Skin epidermis (tissue), 12 donors: Measurements from ENCODE around the gene NXF3.
"Not testable (repeated sequence)": the region's sequence is repeated elsewhere in the genome, so short reads cannot be mapped to it uniquely, and the experiment has no call there.

Experiments
- H3K27ac ChIP-seq, 21 experiments: fragments of 200-600 bp; sonication (generic) in 11 of 21; one replicate each; pipeline ENCODE4 v1.5.0; 2020; ENCODE audit warnings: mild to moderate bottlenecking in 3 of 21, inconsistent platforms in 2 of 21, moderate library complexity in 2 of 21
- H3K4me3 ChIP-seq, 7 experiments: fragments of 200-600 bp; sonication (generic) in 2 of 7; one replicate each; pipeline ENCODE4 v1.5.0; 2020; ENCODE audit warnings: inconsistent platforms in 2 of 7, mild to moderate bottlenecking in 2 of 7, moderate library complexity in 1 of 7

The NXF3 gene

DNA sequence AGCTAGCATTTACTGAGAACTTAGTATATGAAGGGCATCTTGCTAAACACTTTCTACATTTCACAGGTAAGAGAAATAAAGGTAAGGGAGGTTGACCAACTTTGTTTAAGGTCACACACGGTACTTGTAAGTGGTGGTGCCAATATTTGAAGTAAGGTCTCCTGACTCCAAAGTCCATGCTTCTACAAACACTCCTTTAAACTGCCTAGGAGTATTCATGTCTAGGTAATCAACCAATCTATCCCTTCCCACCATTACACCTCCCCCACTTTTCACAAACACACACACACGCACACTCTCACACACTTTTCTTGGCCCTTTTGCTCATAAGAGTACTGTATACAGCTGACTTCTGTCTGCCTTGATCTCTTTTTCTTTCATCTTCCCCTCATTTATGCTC, 36.0 kb downstream of the NXF3 start:
- no peak overlapping the region for H3K27ac ChIP-seq
- H3K4me3 ChIP-seq = no peak overlapping the region

DNA sequence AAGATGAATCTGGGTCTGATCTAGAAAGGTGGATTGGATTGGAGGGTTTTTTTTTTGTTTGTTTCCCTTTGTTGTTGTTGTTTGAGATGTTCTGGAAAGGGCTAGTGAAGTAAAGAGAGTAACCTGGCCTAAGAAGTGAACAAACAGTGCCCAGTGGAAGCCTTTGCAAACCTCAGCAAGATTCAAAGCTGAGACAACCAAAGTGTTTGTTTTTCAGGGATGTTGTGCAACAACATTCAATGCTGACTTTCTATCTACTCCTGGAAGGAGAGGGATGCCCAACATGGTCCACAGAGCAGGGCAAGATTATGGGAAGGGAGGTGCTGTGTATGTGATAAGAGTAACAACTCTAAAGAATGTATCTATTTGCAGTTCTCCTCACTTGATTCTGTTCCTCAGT, 40.3 kb downstream of the NXF3 start:
- no peak overlapping the region for H3K27ac ChIP-seq
- H3K4me3 ChIP-seq = no peak overlapping the region

DNA sequence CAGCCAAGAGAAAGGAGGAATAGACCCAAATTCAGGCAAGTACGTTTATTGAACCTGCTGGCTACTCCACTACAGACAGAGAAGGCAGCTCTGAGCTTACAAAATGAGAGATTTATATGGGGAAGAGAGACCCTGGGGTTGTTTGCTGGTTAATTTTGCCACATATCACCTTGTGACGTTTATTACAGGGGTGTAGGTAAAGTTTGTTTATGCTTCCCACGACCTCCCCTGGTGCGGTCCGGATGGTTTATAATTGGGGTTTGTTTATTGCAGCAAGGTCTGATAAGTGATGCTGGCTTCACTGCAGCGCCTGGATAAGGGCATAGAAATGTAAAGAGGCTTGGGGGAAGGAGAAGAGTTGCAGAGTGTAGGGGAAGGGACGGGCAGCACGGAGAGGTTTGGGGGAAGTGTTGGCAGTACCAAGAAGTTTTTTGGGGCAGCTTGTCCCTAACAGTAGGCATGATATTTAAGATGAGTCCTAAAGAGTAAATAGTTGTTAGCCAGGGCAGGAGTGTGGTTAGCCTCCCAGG, 41.6 kb downstream of the NXF3 start:
- Histone ChIP-seq H3K4me3 (no peak overlapping the region), H3K27ac (no peak overlapping the region)

DNA sequence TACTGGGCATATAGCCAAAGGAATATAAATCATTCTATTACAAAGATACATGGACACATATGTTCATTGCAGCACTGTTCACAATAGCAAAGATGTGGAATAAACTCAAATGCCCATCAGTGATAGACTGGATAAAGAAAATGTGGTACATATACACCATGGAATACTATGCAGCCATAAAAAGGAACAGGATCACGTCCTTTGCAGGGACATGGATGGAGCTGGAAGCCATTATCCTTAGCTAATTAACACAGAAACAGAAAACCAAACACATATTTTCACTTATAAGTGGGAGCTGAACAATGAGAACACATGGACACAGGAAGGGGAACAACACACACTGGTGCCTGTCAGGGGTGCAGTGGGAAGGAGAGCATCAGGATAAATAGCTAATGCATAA, 59.6 kb downstream of the NXF3 start:
- not testable (repeated sequence) for H3K27ac ChIP-seq, H3K4me3 ChIP-seq
